Loucy (cell line): ENCODE measurements around the gene SLC6A11.

Experiments used
- H2AFZ ChIP-seq: fragments of 200-600 bp; sonication (generic); 2 replicates; pipeline ENCODE4 v1.6.0; 2016; ENCODE audit warnings: antibody characterized with exemption, mild to moderate bottlenecking, low read length, moderate library complexity
- H3F3A ChIP-seq: fragments of 200-600 bp; 2 replicates; pipeline ENCODE4 v1.6.0; 2016; ENCODE audit warnings: antibody characterized with exemption, low read depth, mild to moderate bottlenecking
- H3K27me3 ChIP-seq: fragments of 200-600 bp; sonication (generic); 2 replicates; pipeline ENCODE4 v1.6.1; 2014; ENCODE audit warnings: low read length, mild to moderate bottlenecking; ENCODE audit not compliant: insufficient read depth, poor library complexity, severe bottlenecking
- H3K36me3 ChIP-seq: fragments of 200-600 bp; sonication (generic); 2 replicates; pipeline ENCODE4 v1.6.1; 2016; ENCODE audit warnings: low read length; ENCODE audit not compliant: insufficient read depth
- H3K4me1 ChIP-seq: fragments of 200-600 bp; sonication (generic); 2 replicates; pipeline ENCODE4 v1.5.1; 2014; ENCODE audit warnings: low read length, mild to moderate bottlenecking; ENCODE audit not compliant: insufficient read depth, poor library complexity, severe bottlenecking
- H3K4me2 ChIP-seq: fragments of 200-600 bp; sonication (generic); 2 replicates; pipeline ENCODE4 v1.6.0; 2014; ENCODE audit warnings: antibody characterized with exemption, low read length, low read depth, mild to moderate bottlenecking; ENCODE audit not compliant: poor library complexity, severe bottlenecking
- H3K4me3 ChIP-seq: fragments of 200-600 bp; sonication (generic); 2 replicates; pipeline ENCODE4 v1.5.1; 2014; ENCODE audit warnings: low read length, mild to moderate bottlenecking, mixed read lengths; ENCODE audit not compliant: poor library complexity, severe bottlenecking
- H3K79me2 ChIP-seq: fragments of 200-600 bp; sonication (generic); 2 replicates; pipeline ENCODE4 v1.6.1; 2014; ENCODE audit warnings: low read length; ENCODE audit not compliant: insufficient read depth
- H3K9ac ChIP-seq: fragments of 200-600 bp; sonication (generic); 2 replicates; pipeline ENCODE4 v1.6.0; 2014; ENCODE audit warnings: mild to moderate bottlenecking, low read depth, low read length, moderate library complexity; ENCODE audit not compliant: poor library complexity, severe bottlenecking
- H3K9me2 ChIP-seq: fragments of 200-600 bp; sonication (generic); replicated peaks from 2 replicates; pipeline ENCODE4 v1.6.1; 2016; ENCODE audit warnings: low read depth, low read length, mixed read lengths
- H3K9me3 ChIP-seq: fragments of 200-600 bp; sonication (generic); 2 replicates; pipeline ENCODE4 v1.6.1; 2014; ENCODE audit warnings: mild to moderate bottlenecking, antibody characterized with exemption, low read length, low read depth; ENCODE audit not compliant: insufficient read depth
- H4K20me1 ChIP-seq: fragments of 200-600 bp; sonication (generic); 2 replicates; pipeline ENCODE4 v1.6.0; 2014; ENCODE audit warnings: antibody characterized with exemption, low read length, mild to moderate bottlenecking; ENCODE audit not compliant: insufficient read depth, poor library complexity, severe bottlenecking
- EZH2phosphoT487 ChIP-seq: fragments of 200-600 bp; IDR thresholded peaks from 2 replicates; pipeline ENCODE4 v1.6.1; 2018; ENCODE audit warnings: antibody characterized with exemption, mild to moderate bottlenecking, moderate library complexity, borderline replicate concordance
- TF ChIP-seq, protein P1 (sequence below): fragments of 200-600 bp; sonication (generic); conservative IDR thresholded peaks from 2 replicates; pipeline ENCODE4 v1.5.1; 2014; ENCODE audit warnings: mild to moderate bottlenecking, antibody characterized with exemption, low read length

The SLC6A11 gene

DNA sequence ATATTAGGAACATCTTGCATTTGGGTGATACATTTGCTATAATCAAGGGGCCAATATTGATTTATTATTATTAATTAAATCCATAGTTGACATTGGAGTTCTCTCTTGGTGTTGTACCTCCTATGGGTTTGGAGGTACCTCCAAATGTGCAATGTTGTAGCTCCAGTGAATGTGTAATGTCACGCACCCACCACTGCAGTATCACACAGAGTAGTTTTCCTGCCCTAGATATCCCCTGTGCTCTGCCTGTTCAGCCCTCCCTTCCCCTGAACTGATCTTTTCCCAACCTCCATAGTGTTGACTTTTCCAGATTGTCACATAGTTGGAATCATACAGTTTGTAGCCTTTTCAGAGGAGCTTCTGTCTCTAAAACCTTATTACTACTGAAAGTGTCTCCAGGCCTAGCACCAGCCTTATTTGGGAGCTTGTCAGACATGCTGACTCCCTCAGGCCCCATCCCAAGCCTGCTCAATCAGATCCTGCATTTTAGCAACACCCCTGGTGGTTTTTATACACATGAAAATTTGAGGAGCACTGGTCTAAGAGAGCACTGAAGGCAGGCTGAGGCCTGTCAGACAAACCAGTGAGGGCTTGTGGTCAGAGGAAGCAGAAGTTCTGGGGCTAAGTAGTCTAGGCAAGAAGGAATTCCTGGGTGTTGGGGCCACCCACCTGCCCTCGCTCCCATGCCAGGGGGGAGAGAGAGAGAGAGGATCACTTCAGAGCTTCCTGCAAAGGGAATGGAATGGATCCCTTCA is 73.4 kb downstream of the SLC6A11 start:
- no peaks in the 10 kb centered on the region for H3K4me1 ChIP-seq

DNA sequence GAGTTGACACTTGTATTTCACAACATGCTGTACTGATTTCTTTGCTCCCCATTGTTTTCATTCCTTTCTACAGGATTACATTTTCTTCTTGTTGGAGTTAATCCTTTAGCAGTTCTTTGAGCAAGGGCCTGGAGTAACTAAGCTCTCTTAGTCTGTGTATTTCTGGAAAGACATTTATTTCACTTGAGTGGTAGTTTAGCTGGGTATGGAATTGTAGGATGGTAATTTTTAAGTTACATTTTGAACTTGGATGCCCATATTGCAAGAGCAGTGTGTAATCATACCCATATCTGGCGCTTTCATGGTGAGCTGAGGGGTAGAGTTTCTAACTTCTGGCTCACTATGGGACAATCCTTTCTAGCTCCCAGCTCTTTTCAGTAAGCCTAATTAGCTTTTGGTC is 74.6 kb downstream of the SLC6A11 start:
- H4K20me1 ChIP-seq, result no peaks in the 10 kb centered on the region
- no peak overlapping the region for H3K4me2 ChIP-seq
- H2AFZ ChIP-seq, result no peak overlapping the region
- H3K79me2 ChIP-seq, result no peaks in the 10 kb centered on the region
- H3K36me3 ChIP-seq, result no peaks in the 10 kb centered on the region
- H3K9me2 ChIP-seq, result no peaks in the 10 kb centered on the region
- no peaks in the 10 kb centered on the region; the same call in 1 of the 2 replicates for H3K9me3 ChIP-seq
- H3K4me1 ChIP-seq, result no peaks in the 10 kb centered on the region
- no peak overlapping the region for H3K9ac ChIP-seq
- no peaks in the 10 kb centered on the region for H3F3A ChIP-seq
- H3K4me3 ChIP-seq, result no peak overlapping the region
- TF ChIP-seq, protein P1, sequence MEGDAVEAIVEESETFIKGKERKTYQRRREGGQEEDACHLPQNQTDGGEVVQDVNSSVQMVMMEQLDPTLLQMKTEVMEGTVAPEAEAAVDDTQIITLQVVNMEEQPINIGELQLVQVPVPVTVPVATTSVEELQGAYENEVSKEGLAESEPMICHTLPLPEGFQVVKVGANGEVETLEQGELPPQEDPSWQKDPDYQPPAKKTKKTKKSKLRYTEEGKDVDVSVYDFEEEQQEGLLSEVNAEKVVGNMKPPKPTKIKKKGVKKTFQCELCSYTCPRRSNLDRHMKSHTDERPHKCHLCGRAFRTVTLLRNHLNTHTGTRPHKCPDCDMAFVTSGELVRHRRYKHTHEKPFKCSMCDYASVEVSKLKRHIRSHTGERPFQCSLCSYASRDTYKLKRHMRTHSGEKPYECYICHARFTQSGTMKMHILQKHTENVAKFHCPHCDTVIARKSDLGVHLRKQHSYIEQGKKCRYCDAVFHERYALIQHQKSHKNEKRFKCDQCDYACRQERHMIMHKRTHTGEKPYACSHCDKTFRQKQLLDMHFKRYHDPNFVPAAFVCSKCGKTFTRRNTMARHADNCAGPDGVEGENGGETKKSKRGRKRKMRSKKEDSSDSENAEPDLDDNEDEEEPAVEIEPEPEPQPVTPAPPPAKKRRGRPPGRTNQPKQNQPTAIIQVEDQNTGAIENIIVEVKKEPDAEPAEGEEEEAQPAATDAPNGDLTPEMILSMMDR, result no peak
- no peak for TF ChIP-seq EZH2phosphoT487
- H3K27me3 ChIP-seq, result no peaks in the 10 kb centered on the region

More for the DNA sequence above, 73.4 kb downstream of the SLC6A11 start:
- Histone ChIP-seq H3K27me3 (no peaks in the 10 kb centered on the region), H3F3A (no peaks in the 10 kb centered on the region), H4K20me1 (no peaks in the 10 kb centered on the region), H3K9ac (no peak overlapping the region), H3K4me2 (no peak overlapping the region), H3K9me2 (no peaks in the 10 kb centered on the region), H3K79me2 (no peaks in the 10 kb centered on the region), H3K9me3 (no peaks in the 10 kb centered on the region; the same call in 1 of the 2 replicates), H3K4me3 (no peak overlapping the region), H2AFZ (no peak overlapping the region), H3K36me3 (no peaks in the 10 kb centered on the region)
- TF ChIP-seq, protein P1, result no peak
- no peak for TF ChIP-seq EZH2phosphoT487

GRCh38 chr3:10892622-10893021 is 76.6 kb downstream of the SLC6A11 start:
- H4K20me1 ChIP-seq, result no peaks in the 10 kb centered on the region
- TF ChIP-seq EZH2phosphoT487, result no peak
- TF ChIP-seq, protein P1, result no peak
- H3K9ac ChIP-seq, result no peak overlapping the region
- no peaks in the 10 kb centered on the region for H3F3A ChIP-seq
- H3K9me3 ChIP-seq, result no peaks in the 10 kb centered on the region; the same call in 1 of the 2 replicates
- H3K36me3 ChIP-seq, result no peaks in the 10 kb centered on the region
- H3K79me2 ChIP-seq, result no peaks in the 10 kb centered on the region
- H3K4me1 ChIP-seq, result no peaks in the 10 kb centered on the region
- H3K27me3 ChIP-seq, result no peaks in the 10 kb centered on the region
- H2AFZ ChIP-seq, result no peak overlapping the region
- no peak overlapping the region for H3K4me2 ChIP-seq
- no peak overlapping the region for H3K4me3 ChIP-seq
- no peaks in the 10 kb centered on the region for H3K9me2 ChIP-seq
